ENCODE results near the gene TPH1.

Gene TPH1

DNA sequence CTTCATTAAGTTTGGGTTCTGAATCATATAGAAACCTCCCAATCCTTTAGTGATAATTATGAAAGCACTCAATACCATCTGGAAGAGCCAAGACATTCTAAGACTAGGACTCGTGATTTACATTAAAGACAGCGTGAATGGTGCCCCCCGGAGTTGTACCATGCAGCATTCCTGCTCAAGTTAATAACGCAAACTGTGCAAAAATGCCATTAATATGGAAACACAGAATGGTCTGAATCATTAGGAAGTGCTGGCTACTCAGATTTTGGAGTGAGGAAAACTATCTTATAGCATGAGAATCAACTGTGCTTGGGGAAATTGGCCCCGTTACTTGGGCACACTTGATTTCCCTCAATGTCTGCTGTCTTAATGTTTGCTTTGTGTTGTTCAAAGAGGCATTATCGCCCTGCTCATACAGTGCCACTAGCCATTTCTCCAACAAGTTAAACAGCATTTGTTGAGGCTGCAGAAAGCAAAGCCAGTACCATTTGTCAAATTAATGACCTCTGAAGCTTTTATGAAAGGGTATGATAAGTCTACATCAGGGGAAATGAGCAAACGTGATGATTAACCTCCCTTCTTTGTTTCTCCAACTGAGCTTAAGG is 18.5 kb upstream of the TPH1 start:
- no peaks in the 10 kb centered on the region for H3K9me2 ChIP-seq (replicated peaks; ENCODE audit: insufficient read depth, low read length)
- H3K9ac ChIP-seq (ENCODE audit: low read length): no peak overlapping the region
- no peak for DNase-seq
- no peaks in the 10 kb centered on the region for H3K9me3 ChIP-seq (replicated peaks; ENCODE audit: insufficient read depth, low read length)
- no peaks in the 10 kb centered on the region for H3K4me1 ChIP-seq (ENCODE audit: low read length)
- no peaks in the 10 kb centered on the region for H3K36me3 ChIP-seq (replicated peaks; ENCODE audit: insufficient read depth, low read length)
- H3K27me3 ChIP-seq (replicated peaks; ENCODE audit: insufficient read depth, low read length): no peaks in the 10 kb centered on the region
- H2AFZ ChIP-seq (ENCODE audit: low read length): no peak overlapping the region
- H3K27ac ChIP-seq (ENCODE audit: low read length): no peak overlapping the region
- no peak overlapping the region for H3K4me2 ChIP-seq (ENCODE audit: low read depth, low read length)
- TF ChIP-seq, protein P1, sequence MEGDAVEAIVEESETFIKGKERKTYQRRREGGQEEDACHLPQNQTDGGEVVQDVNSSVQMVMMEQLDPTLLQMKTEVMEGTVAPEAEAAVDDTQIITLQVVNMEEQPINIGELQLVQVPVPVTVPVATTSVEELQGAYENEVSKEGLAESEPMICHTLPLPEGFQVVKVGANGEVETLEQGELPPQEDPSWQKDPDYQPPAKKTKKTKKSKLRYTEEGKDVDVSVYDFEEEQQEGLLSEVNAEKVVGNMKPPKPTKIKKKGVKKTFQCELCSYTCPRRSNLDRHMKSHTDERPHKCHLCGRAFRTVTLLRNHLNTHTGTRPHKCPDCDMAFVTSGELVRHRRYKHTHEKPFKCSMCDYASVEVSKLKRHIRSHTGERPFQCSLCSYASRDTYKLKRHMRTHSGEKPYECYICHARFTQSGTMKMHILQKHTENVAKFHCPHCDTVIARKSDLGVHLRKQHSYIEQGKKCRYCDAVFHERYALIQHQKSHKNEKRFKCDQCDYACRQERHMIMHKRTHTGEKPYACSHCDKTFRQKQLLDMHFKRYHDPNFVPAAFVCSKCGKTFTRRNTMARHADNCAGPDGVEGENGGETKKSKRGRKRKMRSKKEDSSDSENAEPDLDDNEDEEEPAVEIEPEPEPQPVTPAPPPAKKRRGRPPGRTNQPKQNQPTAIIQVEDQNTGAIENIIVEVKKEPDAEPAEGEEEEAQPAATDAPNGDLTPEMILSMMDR (IDR thresholded peaks at IDR 0.05; ENCODE audit: low read length): no peak
- TF ChIP-seq EZH2phosphoT487 (IDR thresholded peaks at IDR 0.05; ENCODE audit: low read length): no peak
- TF ChIP-seq EZH2 (optimal IDR thresholded peaks at IDR 0.05; ENCODE audit: low read depth, low read length): no peak
- H3F3A ChIP-seq (ENCODE audit: insufficient read depth, low read length): no peaks in the 10 kb centered on the region
- H3K4me3 ChIP-seq (ENCODE audit: low read length): no peak overlapping the region
- no peaks in the 10 kb centered on the region for H3K79me2 ChIP-seq (ENCODE audit: low read length)
- no peaks in the 10 kb centered on the region for H4K20me1 ChIP-seq (ENCODE audit: insufficient read depth, low read length)

DNA sequence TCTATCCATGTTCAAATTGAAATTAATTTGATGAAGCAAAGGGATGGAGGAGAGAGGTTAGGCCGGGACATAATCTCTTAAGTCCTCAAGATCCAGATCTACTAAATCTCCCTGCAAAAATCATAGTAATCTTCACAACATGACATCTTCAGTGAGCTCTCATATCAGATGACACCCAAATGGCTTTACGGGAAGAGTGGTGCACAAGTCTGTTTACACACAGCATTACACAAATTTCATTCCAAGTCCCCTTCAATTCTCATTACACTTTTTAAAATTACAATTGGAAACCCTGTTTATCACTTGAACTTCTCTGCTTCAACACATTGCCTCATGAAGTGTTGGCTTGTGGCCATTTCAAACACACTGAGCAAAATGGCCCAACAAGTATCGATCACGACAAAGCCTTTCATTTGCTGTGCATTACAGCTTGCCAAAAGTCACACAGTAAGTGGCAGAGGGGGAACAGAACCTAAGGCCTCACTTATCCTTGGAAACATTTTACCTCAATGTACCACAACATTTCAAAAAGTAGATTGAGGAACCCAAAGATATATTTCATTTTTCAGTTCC is 17.9 kb upstream of the TPH1 start:
- Histone ChIP-seq H3K27ac (ENCODE audit: low read length) (no peak overlapping the region), H2AFZ (ENCODE audit: low read length) (no peak overlapping the region), H3K9me2 (replicated peaks; ENCODE audit: insufficient read depth, low read length) (no peaks in the 10 kb centered on the region), H4K20me1 (ENCODE audit: insufficient read depth, low read length) (no peaks in the 10 kb centered on the region), H3K79me2 (ENCODE audit: low read length) (no peaks in the 10 kb centered on the region), H3K4me3 (ENCODE audit: low read length) (no peak overlapping the region), H3K4me1 (ENCODE audit: low read length) (no peaks in the 10 kb centered on the region), H3K27me3 (replicated peaks; ENCODE audit: insufficient read depth, low read length) (no peaks in the 10 kb centered on the region), H3K36me3 (replicated peaks; ENCODE audit: insufficient read depth, low read length) (no peaks in the 10 kb centered on the region), H3K9me3 (replicated peaks; ENCODE audit: insufficient read depth, low read length) (no peaks in the 10 kb centered on the region), H3K4me2 (ENCODE audit: low read depth, low read length) (no peak overlapping the region), H3K9ac (ENCODE audit: low read length) (no peak overlapping the region), H3F3A (ENCODE audit: insufficient read depth, low read length) (no peaks in the 10 kb centered on the region)
- TF ChIP-seq EZH2 (optimal IDR thresholded peaks at IDR 0.05; ENCODE audit: low read depth, low read length) (no peak), EZH2phosphoT487 (IDR thresholded peaks at IDR 0.05; ENCODE audit: low read length) (no peak)
- TF ChIP-seq, protein P1 (IDR thresholded peaks at IDR 0.05; ENCODE audit: low read length): no peak
- no peak for DNase-seq

DNA sequence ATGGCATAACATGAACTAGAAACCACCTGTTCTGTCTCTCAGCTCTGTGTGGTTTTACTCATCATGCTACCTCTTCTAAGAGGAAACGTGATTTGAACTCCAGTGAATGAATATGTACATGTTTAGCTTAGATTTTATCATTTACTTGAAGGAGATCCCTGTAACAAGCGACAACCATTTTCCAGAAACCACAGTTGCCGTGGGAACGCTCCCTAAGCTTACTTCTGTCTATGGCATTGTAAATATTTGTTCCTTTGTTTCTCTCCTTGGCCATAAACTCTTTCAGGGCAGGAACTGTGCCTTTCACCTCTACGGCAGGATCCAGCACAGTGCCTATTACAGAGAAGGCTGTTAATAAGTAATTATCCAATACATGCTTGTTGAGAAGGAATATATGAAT is 17.1 kb upstream of the TPH1 start:
- TF ChIP-seq EZH2phosphoT487 (IDR thresholded peaks at IDR 0.05; ENCODE audit: low read length) (no peak), EZH2 (optimal IDR thresholded peaks at IDR 0.05; ENCODE audit: low read depth, low read length) (no peak)
- TF ChIP-seq, protein P1 (IDR thresholded peaks at IDR 0.05; ENCODE audit: low read length): no peak
- H3K4me3 ChIP-seq (ENCODE audit: low read length): no peak overlapping the region
- no peaks in the 10 kb centered on the region for H3K36me3 ChIP-seq (replicated peaks; ENCODE audit: insufficient read depth, low read length)
- H3K27me3 ChIP-seq (replicated peaks; ENCODE audit: insufficient read depth, low read length): no peaks in the 10 kb centered on the region
- no peak overlapping the region for H3K4me2 ChIP-seq (ENCODE audit: low read depth, low read length)
- DNase-seq: no peak
- H3K79me2 ChIP-seq (ENCODE audit: low read length): no peaks in the 10 kb centered on the region
- no peak overlapping the region for H3K9ac ChIP-seq (ENCODE audit: low read length)
- H3K9me3 ChIP-seq (replicated peaks; ENCODE audit: insufficient read depth, low read length): no peaks in the 10 kb centered on the region
- H3K4me1 ChIP-seq (ENCODE audit: low read length): no peaks in the 10 kb centered on the region
- no peak overlapping the region for H3K27ac ChIP-seq (ENCODE audit: low read length)
- H3K9me2 ChIP-seq (replicated peaks; ENCODE audit: insufficient read depth, low read length): no peaks in the 10 kb centered on the region
- H3F3A ChIP-seq (ENCODE audit: insufficient read depth, low read length): no peaks in the 10 kb centered on the region
- no peak overlapping the region for H2AFZ ChIP-seq (ENCODE audit: low read length)
- no peaks in the 10 kb centered on the region for H4K20me1 ChIP-seq (ENCODE audit: insufficient read depth, low read length)
